ENCODE measurements around the gene SSR1. TPM values are rescaled to one million over a fixed set of nuclear protein-coding genes. Genes with fewer than 3 reads are reported as not detected.

SSR1 gene
- total RNA-seq, 4 donors from 2014 or later: 12.7 to 68.9 (median 50.3) TPM

- no peak for TF ChIP-seq POLR2AphosphoS5 (IDR thresholded peaks at IDR 0.05)
- TF ChIP-seq EP300 (IDR thresholded peaks at IDR 0.05; ENCODE audit: low read depth): no peak
- TF ChIP-seq CTCF (IDR thresholded peaks at IDR 0.05): no peak
- no peak for TF ChIP-seq POLR2A (IDR thresholded peaks at IDR 0.05)
- in situ Hi-C loops (cut with MboI; ENCODE audit: low pct_ligation_motif_present in 1 of 4, low pct_unique_long_range_greater_than_20kb in 1 of 4, low sequenced_read_pairs in 3 of 4): loop anchor here in 3 of 4 donors (25.0 kb wide), 4 partner anchors 112 to 537 kb away; partner anchors contain the start of gene RREB1 (in 1 of the 3)
Observed at GRCh38 chr6:7224731-7225130, 88.3 kb downstream of the SSR1 start.

GRCh38 chr6:7222197-7222596, 90.8 kb downstream of the SSR1 start:
- in situ Hi-C loops (cut with MboI; ENCODE audit: low pct_ligation_motif_present in 1 of 4, low pct_unique_long_range_greater_than_20kb in 1 of 4, low sequenced_read_pairs in 3 of 4) (no loop called here), intact Hi-C loops (cut with DNase I; ENCODE audit: low total_unique reads) (no loop called here)
- no peaks in the 10 kb centered on the region for H3K9me3 ChIP-seq
- H3K27ac ChIP-seq: no peak overlapping the region
- no peak for DNase-seq
- WGBS, 2 donors (ENCODE audit: low coverage in 1 of 2): 92 to 100% methylated on average over 1 to 5 of the region's 5 CpGs
- no peak overlapping the region for H3K4me3 ChIP-seq
- H3K36me3 ChIP-seq: peaks cover 0 to 9% (median 4%) of the 10 kb centered on the region in 4 donors
- no peaks in the 10 kb centered on the region for H3K27me3 ChIP-seq
- peaks cover 0 to 8% (median 0%) of the 10 kb centered on the region in 4 donors for H3K4me1 ChIP-seq
- TF ChIP-seq POLR2AphosphoS5 (IDR thresholded peaks at IDR 0.05): no peak
- no peak for TF ChIP-seq CTCF (IDR thresholded peaks at IDR 0.05)

More at GRCh38 chr6:7224731-7225130, 88.3 kb downstream of the SSR1 start:
- intact Hi-C loops (cut with DNase I; ENCODE audit: low total_unique reads): loop anchor here (5.0 kb wide), 1 partner anchor 507 kb away; no protein-coding TSS in a partner anchor
- no peak for DNase-seq
- Histone ChIP-seq H3K36me3 (peaks cover 0 to 23% (median 7%) of the 10 kb centered on the region in 4 donors), H3K4me3 (no peak overlapping the region), H3K27ac (no peak overlapping the region), H3K27me3 (no peaks in the 10 kb centered on the region), H3K9me3 (no peaks in the 10 kb centered on the region), H3K4me1 (peaks cover 0 to 6% (median 0%) of the 10 kb centered on the region in 4 donors)
- WGBS, 2 donors (ENCODE audit: low coverage in 1 of 2): 78% methylated on average over 9 of the region's 9 CpGs; no CpG with 5 or more reads in 1 of the 2 donors

- Histone ChIP-seq H3K9me3 (no peaks in the 10 kb centered on the region), H3K36me3 (peaks cover 0 to 14% (median 0%) of the 10 kb centered on the region in 4 donors), H3K27me3 (no peaks in the 10 kb centered on the region), H3K4me3 (no peak overlapping the region), H3K27ac (peak overlapping the region in 1 of 4 donors; percentile 22), H3K4me1 (peaks cover 0 to 8% (median 0%) of the 10 kb centered on the region in 4 donors)
- in situ Hi-C loops (cut with MboI; ENCODE audit: low pct_ligation_motif_present in 1 of 4, low pct_unique_long_range_greater_than_20kb in 1 of 4, low sequenced_read_pairs in 3 of 4) (no loop called here), intact Hi-C loops (cut with DNase I; ENCODE audit: low total_unique reads) (no loop called here)
- DNase-seq: peak; percentile 47
- WGBS, 2 donors (ENCODE audit: low coverage in 1 of 2): 77% methylated on average over 6 of the region's 6 CpGs; no CpG with 5 or more reads in 1 of the 2 donors
- TF ChIP-seq CTCF (IDR thresholded peaks at IDR 0.05) (no peak), EP300 (IDR thresholded peaks at IDR 0.05; ENCODE audit: low read depth) (no peak), POLR2AphosphoS5 (IDR thresholded peaks at IDR 0.05) (no peak), POLR2A (IDR thresholded peaks at IDR 0.05) (no peak)
Observed at GRCh38 chr6:7219310-7219709, 93.7 kb downstream of the SSR1 start.

GRCh38 chr6:7218406-7218988, 94.5 kb downstream of the SSR1 start:
- Histone ChIP-seq H3K36me3 (peaks cover 0 to 22% (median 1%) of the 10 kb centered on the region in 4 donors), H3K27ac (no peak overlapping the region), H3K4me1 (peaks cover 0 to 8% (median 0%) of the 10 kb centered on the region in 4 donors), H3K4me3 (no peak overlapping the region), H3K9me3 (no peaks in the 10 kb centered on the region), H3K27me3 (no peaks in the 10 kb centered on the region)
- WGBS, 2 donors (ENCODE audit: low coverage in 1 of 2): 57 to 94% methylated on average over 1 to 2 of the region's 2 CpGs
- intact Hi-C loops (cut with DNase I; ENCODE audit: low total_unique reads): no loop called here
- TF ChIP-seq POLR2AphosphoS5 (IDR thresholded peaks at IDR 0.05) (no peak), EP300 (IDR thresholded peaks at IDR 0.05; ENCODE audit: low read depth) (no peak), POLR2A (IDR thresholded peaks at IDR 0.05) (no peak), CTCF (IDR thresholded peaks at IDR 0.05) (peak in 1 of 5 experiments; percentile 9)
- DNase-seq: no peak
- in situ Hi-C loops (cut with MboI; ENCODE audit: low pct_ligation_motif_present in 1 of 4, low pct_unique_long_range_greater_than_20kb in 1 of 4, low sequenced_read_pairs in 3 of 4): no loop called here

Other genes with a start within 250 kb of the SSR1 start
- gene RREB1, start 205.2 kb downstream of the SSR1 start, total RNA-seq: 100 to 1,000 TPM in 2 of 4 donors, 10 to 100 TPM in 2; 73.9 to 214 (median 107) TPM
- not detected for gene CAGE1, start 76.5 kb upstream of the SSR1 start, total RNA-seq
- 10 to 100 TPM in 3 of 4 donors, 1 to 10 TPM in 1; 9.8 to 66.5 (median 23.9) TPM for gene RIOK1, start 76.6 kb upstream of the SSR1 start, total RNA-seq
- gene DSP, start 228.5 kb upstream of the SSR1 start, total RNA-seq: 100 to 1,000 TPM; 160 to 243 (median 202) TPM

Measured in transverse colon (tissue), 4 donors.